Measurements from ENCODE around the gene ALB.

ALB gene

GRCh38 chr4:73409012-73409862, 5.2 kb downstream of the ALB start:
- DNase-seq (ENCODE audit: low read depth) = no peak

GRCh38 chr4:73409978-73410548, 6.0 kb downstream of the ALB start:
- no peak for DNase-seq (ENCODE audit: low read depth)

- no peak for DNase-seq (ENCODE audit: low read depth)
Observed at GRCh38 chr4:73410916-73411730, 7.0 kb downstream of the ALB start.

GRCh38 chr4:73411731-73412414, 7.8 kb downstream of the ALB start:
- DNase-seq (ENCODE audit: low read depth) = no peak

- DNase-seq (ENCODE audit: low read depth) = no peak
Observed at GRCh38 chr4:73413294-73413755, 9.2 kb downstream of the ALB start.

GRCh38 chr4:73414936-73415271, 10.8 kb downstream of the ALB start:
- DNase-seq (ENCODE audit: low read depth) = no peak

DNA sequence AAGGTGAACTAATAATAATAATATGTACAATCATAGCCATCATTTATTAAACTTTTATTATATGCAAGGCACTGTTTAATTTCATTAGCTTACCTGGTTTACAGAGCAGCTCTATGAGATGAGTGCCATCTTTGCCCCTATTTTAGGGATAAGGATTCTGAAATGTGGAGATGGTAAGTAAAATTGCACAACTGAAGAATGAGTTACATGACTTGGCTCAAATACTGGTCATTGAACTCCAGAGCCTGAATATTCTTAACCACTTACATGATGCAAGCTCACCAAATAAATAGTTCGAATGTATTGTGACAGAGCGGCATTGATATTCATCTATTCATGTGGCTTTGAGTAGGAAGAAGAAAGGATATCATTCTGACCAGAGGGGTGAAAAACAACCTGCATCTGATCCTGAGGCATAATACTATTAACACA, 11.7 kb downstream of the ALB start:
- DNase-seq (ENCODE audit: low read depth) = no peak

GRCh38 chr4:73416423-73417087, 12.5 kb downstream of the ALB start:
- no peak for DNase-seq (ENCODE audit: low read depth)

DNA sequence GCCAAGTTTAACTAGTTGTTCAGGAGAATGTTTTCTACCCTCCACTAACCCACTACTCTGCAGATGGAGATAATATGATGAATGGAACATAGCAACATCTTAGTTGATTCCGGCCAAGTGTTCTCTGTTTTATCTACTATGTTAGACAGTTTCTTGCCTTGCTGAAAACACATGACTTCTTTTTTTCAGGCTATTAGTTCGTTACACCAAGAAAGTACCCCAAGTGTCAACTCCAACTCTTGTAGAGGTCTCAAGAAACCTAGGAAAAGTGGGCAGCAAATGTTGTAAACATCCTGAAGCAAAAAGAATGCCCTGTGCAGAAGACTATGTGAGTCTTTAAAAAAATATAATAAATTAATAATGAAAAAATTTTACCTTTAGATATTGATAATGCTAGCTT, 13.3 kb downstream of the ALB start:
- no peak for DNase-seq (ENCODE audit: low read depth)

DNA sequence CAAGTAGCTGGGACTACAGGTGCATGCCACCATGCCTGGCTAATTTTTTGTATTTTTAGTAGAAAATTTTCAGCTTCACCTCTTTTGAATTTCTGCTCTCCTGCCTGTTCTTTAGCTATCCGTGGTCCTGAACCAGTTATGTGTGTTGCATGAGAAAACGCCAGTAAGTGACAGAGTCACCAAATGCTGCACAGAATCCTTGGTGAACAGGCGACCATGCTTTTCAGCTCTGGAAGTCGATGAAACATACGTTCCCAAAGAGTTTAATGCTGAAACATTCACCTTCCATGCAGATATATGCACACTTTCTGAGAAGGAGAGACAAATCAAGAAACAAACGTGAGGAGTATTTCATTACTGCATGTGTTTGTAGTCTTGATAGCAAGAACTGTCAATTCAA, 13.9 kb downstream of the ALB start:
- no peak for DNase-seq (ENCODE audit: low read depth)

GRCh38 chr4:73418677-73419076, 14.6 kb downstream of the ALB start:
- DNase-seq (ENCODE audit: low read depth) = no peak

- no peak for DNase-seq (ENCODE audit: low read depth)
Observed at GRCh38 chr4:73419106-73420038, 15.3 kb downstream of the ALB start.

DNA sequence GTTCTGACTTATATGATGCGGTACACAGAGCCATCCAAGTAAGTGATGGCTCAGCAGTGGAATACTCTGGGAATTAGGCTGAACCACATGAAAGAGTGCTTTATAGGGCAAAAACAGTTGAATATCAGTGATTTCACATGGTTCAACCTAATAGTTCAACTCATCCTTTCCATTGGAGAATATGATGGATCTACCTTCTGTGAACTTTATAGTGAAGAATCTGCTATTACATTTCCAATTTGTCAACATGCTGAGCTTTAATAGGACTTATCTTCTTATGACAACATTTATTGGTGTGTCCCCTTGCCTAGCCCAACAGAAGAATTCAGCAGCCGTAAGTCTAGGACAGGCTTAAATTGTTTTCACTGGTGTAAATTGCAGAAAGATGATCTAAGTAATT, 16.5 kb downstream of the ALB start:
- no peak for DNase-seq (ENCODE audit: low read depth)

GRCh38 chr4:73421708-73422457, 17.8 kb downstream of the ALB start:
- no peak for DNase-seq (ENCODE audit: low read depth)

- no peak for DNase-seq (ENCODE audit: low read depth)
Observed at GRCh38 chr4:73422458-73422752, 18.3 kb downstream of the ALB start.

GRCh38 chr4:73423184-73423583, 19.1 kb downstream of the ALB start:
- DNase-seq (ENCODE audit: low read depth) = no peak

GRCh38 chr4:73426666-73427065, 22.6 kb downstream of the ALB start:
- no peak for DNase-seq (ENCODE audit: low read depth)

- no peak for DNase-seq (ENCODE audit: low read depth)
Observed at GRCh38 chr4:73429118-73429517, 25.0 kb downstream of the ALB start.

- no peak for DNase-seq (ENCODE audit: low read depth)
Observed at GRCh38 chr4:73429826-73430587, 25.9 kb downstream of the ALB start.
